HG03558 (cell line): ENCODE results near the gene MBP.

Source experiments
- ATAC-seq: cut with Tn5 transposase; IDR thresholded peaks from one replicate; pipeline ENCODE4 v1.9.1; 2021; ENCODE audit warnings: moderate number of reproducible peaks; ENCODE audit not compliant: unreplicated experiment; ENCODE audit errors: extremely low read depth

Gene MBP

DNA sequence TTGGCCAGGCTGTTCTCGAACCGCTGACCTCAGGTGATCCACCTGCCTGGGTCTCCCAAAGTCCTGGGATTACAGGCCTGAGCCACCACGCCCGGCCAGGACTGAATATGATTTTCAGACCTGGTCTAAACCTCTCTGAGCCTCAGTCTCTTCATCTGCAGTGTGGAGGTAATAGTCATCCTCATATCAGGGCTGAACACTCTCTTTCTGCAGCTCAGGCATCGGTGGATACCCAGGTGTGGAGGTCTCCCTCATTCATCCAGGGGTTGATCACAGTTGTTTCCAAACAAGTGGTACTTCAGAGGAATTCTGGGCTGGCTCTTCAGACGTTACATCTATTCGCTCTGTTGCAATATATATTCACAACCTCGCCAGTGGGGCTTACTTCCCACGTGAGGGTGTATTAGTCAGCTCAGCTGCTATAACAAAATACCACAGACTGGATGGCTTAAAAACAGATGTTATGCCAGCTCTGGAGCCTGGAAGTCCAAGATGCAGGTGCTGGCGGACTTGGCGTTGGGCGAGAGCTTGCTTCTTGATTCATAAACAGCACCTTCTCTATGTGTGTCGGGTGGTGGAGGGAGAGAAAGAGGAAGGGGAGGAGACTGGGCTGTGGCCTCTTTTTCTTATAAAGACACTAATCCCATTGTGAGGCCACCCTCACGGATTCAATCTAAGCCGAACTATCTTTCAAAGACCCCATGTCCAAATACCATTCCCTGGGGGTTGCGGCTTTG, 2.9 kb upstream of the MBP start:
- no peak for ATAC-seq

DNA sequence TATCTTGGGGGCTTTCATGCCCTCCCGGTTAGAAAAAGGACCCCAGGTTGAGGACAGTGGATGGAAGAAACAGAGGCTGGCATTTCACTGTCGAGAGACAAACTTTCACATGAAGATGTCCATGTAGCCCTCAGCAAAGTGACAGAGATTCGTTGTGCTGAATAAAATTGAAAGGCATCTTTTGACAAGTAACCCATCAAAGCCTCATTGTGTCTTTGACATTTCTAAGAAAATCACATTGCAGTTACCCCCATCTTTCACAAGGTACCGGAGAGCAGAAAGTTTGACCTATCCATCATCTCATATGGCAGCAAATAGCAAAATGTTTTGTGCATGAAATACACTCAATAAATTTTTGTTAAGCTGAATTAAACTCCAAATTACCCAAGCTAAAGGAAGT, 2.0 kb upstream of the MBP start:
- ATAC-seq, result no peak

DNA sequence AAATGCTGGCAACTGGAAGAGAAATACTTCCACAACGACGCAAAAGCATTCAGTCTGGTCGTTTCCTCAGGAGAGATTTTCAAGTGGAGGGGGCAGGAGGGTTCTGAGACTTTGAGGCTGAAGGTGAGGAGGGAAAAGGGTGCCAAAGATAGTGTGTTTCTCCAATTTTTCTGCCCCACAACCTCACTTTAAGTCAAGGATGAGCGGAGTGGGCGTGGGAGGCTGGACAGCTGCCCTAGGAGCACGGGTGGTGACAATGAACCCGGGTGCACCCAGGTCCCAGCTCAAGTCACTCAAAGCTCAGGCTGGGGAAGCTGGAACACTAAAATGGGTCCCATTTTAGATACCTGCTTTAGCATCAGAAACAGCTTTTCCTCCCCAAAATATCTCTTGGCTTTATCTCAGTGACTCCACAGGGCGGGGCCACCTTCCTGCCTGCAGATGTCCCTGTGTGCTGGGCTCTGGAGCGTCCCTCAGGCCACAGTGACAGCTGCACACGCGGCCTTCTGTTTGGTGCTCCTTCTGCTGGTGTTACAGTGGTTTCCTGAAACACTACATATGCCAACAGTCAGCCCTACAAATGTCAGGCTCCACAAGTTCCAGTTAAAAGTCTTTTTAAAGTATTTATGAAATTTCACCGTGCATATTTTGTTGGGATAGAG, 1.4 kb upstream of the MBP start:
- ATAC-seq, result peak; percentile 31

DNA sequence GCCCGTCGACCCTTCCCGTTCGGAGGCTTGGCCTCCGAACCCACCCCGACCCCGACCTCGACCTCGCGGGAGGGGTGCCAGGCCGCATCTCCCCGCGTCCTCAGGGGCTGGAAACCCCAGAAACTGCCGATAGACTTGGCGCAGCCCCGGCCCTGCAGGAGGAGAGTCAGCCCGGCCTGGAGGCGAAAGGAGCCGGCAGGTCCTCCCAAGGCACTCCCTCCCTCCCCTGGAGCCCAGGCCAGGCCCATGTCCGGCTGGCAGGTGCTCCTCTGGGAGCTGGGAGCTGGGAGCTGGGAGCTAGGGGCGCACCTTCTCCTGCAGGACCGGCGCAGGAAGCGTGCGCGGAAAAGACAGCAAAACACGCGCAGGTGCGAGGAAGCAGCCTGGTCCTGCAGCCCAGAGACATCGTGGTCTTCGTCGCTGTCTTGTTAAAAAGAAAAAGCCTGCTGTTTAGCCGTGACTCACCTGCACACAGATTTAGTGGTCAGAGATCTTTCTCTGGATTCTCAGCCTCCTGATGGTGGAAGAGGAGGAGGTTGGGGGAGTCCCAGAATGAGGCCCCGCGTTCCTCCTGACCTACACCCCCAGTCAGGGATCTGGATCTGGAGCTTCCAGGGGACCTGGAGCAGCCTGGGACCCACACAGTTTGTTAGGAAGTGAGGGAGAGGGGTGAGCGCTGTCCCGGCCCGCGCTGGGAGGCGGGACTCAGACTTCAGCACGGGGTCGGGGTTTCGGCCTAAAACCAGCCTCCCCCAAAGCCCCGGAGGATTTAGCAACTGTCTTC, 660 bp upstream of the MBP start:
- no peak for ATAC-seq

DNA sequence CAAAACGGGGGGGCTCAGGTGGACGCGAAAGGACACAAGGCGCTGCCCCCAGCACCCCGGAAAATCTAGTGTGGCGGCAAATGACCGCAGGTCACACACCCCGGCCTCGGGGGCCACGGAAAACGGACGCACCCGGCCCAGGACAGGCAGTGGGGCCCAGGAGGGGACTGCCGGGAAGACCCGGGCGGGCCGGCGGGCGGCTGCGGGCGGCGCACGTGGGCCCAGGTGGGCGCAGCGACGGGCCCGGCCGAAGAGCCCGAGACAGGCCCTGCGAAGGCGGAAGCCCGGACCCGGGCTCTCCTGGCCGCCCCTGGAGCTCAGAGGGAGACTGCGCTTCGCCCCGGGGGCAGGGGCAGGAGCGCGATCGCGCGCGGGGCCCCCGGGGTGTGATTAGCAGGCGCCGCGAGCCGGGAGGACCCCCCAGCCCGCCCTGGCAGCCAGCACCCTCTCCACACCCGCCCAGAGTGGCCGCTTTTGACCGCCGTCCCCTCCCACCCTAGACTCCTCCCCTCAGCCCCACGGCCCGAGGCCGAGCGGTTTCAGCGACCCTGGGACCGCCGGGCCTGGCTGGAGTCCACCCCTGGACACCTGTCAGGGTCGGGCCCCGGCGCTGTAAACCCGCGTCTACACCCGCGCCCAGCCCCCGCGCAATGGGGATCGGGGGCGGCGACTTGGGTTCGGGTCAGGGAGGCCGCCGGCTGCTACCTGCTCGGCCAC, 773 bp downstream of the MBP start:
- peak; percentile 23 for ATAC-seq

DNA sequence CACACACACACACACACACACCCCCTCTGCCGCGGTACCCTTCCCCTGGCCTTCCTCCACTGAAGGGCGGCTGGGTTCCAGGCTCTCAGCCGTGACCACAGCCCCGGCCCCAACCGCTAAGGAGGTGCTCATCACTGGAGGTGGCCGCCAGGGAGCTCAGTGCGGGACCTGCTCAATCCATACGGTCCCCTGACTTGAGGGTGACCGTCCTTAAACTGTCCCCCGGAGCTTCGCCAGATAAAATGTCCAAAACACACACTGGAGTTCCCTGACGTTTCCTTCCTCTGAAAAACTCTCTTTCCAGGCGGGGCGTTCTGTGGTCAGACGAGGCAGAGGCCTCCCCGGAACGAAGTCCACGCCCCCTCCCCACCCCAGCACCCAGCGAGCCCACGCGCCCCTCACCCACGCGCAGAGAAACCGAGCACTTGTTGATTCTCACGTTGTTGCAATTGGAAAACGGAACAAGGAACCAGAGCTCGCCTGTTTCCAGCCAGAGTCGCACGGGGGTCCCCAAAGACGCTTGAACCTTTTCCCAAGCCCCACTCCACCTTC, 1.4 kb downstream of the MBP start:
- ATAC-seq, result no peak

DNA sequence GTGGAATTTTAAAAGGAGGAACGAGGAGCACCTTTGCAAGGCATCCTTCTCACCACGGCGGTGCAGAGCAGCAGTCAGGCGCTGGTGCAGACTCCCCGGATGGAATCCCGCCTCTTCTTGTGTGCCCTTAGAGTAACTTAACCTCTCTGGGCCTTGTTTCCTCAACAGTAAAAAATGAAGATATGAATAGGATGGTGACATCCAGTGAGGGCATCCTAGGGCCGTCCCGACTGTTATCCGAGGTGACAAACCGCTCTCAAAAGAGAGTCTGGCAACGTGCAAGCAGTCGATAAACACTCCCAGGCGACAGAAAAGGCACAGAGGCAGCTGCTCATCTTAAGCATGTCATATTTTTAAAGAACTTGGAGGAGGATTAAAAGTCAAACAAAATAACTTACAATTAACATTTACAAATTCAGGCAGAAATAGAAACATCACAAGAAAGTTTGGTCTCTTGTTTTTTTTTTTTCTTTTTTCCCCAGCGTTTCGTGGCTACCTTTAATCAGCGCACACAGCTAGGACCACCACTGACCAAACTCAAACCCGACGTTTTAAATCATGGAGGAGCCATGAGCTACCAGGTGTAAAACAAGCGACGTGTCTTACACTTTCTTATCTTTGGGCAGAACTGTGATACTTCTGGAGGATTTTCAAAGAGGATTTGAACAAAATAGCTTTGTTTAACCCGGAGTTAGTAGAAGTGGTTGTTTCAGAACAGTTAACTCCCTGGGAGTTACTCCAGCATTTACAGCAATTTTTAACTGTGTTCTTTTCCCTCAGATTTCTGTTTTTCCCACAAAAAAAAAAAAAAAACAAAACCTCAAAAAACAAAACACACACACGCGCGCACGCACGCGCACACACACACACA, 2.1 kb downstream of the MBP start:
- no peak for ATAC-seq

DNA sequence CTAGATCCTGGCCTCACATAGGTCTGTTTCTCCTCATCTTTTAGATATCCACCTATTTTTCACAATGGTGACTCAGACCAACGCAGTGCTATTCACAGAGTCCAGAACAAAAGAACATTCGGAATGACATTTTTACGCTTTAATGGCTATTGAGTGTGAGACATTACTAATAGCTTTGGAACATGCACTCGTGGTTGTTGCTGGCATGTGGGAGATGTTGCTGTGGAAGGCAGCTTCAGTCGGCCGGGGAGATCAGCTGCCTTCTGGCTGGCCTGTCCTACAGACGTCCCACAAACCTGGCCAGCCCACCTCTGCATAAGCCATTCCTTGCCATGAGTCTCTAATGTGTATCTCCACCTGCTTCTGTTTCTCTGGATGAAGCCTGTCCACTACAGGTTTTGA, 3.4 kb downstream of the MBP start:
- no peak for ATAC-seq

DNA sequence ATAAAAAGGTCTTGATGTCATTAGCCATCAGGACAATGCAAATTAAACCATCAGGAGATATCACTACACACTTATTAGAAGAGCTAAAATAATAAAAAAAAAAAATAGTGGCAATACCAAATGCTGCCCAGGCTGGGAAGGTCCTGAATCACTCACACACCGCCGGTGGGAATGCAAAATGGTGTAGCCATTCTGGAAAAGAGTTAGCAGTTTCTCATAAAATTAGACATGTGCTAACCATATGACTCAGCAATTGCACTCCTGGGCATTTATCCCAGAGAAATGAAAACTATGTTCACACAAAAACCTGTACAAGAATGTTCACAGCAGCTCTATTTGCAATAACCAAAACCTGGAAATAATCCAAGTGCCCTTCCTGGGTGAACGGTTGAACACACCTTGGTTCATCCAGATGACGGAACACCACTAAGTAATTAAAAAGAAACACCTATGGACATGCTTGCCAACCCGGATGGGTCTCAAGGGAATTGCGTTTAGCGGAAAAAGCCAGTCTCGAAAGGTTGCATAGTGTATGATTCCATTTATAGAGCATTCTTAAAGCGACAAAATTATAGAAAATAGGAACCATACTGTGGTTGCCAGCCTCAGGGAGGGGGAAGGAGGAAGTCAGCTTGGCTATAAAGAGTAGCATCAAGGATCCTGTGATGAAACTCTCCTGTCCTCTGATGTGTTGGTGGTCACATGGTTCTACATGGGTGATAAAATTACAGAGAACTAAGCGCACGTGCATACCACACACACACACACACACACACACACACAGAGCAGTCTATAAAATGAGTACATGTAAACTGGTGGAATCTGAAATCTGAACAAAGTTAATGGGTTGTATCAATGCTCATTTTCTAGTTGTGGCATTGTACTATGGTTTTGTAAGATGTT, 4.6 kb downstream of the MBP start:
- peak; percentile 13 for ATAC-seq

DNA sequence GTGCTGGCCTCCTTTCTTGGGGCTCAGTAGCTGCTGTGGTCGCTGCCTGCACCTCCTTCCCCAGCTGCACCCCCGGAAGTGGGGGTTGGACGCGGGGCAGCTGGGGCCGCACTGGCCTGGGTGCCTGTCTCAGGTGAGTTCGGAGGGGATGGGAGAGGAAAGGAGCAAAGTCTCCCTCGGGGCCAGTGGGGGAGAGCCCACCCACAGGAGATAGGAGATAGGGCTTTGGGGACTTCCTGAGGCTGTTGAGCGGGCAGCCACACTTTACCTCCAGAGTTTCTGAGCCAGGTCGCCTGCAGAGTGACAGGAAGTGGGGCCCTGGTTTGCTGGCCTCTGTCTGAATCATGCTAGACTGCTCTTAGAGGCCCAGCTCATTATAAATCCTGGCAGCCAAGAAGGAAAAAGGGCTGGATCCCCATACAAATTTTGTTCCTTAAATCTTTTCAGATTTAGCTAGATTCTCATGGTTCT, 8.1 kb downstream of the MBP start:
- ATAC-seq, result peak; percentile 30

DNA sequence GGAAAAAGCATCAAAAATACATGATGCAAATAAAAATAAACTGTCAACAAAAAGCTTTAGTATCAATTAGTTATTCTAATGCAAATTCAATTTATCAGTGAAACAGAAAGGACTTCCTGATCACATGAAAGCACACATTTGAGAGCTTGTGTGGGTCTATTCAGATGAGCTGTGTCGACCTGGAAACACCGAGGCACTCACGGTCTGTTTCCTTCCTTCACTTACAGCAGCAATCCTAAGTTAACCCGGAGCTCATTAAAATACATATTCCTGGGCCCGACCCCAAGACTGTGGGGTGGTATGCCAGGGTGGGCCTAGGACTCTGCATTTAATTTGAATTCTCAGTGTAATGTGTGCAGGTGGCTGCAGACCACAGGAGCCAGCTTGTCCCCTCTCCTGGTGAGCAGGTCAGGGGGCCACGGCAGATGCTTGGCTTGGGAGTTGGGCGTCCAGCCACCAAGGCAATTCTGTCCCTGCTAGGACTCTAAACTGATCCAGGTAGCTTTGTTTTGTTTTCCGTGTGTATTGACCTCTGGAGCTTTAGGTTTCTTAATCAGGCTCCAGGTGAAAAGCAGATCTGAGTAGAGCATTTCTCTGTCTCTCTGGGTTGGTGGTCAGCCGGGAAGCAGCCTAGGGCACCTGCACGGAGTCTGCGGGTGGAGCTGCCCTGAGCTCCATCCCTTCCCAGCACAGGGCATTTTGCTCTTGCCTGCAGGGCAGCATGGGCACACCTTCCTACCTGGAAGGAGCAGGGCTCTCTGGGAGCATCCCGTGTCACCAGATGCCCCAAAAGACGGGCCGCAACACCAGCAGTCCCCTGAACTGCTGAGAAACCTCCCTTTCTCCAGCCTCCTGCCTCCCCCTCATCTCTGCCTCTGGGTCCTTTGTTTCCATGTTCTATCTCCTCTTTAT, 9.0 kb downstream of the MBP start:
- ATAC-seq, result no peak

DNA sequence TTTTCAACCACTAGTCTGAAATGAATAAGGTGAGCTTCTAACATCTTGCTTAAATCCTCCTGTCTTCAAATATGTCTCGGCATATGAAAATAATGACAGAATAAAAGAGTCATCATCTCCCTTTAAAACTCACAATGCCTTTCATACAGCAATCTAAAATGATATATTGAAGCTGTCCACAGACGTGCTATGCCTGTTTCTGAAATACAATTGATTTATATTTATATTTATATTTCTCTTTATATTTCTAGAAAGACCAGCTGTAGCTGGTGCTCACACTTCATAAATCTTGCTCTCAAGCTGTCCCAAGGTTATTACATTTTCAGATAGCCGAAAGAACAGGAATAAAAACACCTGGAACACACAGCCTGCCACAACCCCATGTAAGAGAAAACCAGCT, 11.1 kb downstream of the MBP start:
- ATAC-seq, result no peak

DNA sequence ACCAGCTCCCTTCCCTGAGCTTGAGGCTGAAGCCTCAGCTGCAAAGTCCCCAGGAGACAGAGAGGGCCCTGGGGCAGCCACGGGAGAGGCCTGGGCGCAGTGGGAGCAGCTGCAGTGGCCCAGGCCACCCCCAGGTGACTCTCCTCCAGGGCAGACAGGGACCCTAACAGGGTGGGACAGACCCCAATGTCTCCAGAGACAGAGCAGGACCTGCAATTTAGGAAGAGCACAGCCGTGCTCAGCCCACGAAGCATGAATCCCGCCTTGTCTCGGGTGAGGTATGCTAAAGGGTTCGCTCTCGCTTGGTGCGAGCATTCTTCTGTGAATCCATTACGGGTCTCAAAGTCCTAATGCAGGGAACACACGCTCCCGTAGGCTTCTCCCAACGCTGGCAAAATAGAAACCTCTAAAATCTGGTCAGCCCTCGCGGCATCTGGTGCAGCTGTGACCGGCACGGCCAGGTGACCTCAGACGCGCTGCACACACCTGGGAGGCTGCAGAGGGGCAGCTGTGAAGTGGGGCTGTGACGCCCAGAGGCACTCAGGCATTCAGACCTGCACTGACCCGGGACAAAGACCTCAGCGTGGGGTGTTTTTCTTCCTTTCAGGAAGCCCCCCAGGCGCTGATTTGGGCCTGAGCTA, 12.6 kb downstream of the MBP start:
- ATAC-seq, result no peak

DNA sequence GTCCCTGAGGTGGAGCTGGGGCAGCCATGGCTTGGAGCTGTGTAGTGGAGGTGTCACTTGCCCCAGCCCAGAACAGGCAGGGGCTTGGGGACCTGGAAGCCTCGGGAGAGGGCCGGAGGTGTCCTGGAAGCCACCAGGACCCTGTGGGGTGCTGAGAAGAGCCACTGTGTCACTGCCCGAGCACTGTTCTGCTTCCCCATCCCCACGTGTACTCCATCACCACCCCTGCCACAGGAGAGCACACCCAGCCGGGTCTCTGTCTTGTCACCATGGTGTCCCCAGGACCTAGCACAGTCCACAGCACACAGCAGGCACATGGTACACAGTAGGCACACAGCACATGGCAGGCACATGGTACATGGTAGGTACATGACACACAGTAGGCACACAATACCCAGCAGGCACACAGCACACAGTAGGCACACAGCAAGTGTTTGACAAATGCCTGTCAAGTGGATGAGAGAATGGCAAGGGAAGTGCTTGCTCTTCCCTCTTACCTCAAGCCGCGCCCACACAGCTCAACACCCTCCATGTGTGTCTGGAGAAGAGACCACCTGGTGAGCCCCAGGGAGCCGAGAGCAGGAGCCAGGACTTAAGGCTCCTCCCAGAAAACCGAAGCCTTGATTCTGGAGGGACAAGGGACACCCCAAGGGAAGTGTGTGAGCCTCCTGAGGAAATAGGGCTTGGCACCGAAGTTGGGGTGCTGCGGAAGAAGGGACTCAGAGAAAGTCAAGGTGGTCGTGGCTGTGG, 13.3 kb downstream of the MBP start:
- no peak for ATAC-seq

DNA sequence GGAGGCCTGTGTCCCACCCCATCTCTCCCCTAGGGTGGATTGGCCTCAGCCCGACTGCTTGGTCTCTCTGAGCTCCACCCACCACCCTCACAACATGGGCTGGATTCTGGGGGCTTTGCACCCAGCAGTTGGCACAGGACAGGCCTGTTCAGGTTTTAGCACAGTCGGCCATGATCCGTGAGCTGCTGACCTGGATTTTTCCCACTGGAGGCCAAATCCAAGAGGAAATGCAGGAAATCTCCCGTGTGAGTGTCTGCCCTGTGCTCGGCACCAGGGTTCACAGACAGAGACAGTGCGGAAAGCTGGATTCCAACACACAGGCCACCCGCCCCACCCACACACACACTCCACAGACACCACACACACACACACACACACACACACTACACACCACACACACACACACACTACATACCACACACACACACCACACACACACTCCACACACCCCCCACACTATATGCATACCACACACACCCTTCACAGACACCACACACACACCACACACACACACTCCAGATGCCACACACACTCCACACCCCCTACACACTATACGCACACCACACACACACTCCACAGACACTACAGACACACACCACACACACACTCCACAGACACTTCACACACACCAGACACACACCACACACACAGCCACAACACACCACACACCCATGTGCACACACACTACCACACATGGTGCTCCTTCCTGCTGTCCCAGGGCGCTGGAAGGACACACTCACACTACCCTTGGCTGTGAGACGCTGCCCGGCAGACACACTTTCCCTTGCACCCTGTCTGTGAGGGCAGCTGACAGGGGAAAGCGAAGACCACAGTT, 14.1 kb downstream of the MBP start:
- no peak for ATAC-seq
